A549 (cell line): Measurements from ENCODE around the gene YPEL4.

ENCODE experiments used
- BHLHE40 ChIP-seq: IDR thresholded peaks from 2 replicates; pipeline ENCODE4 v1.6.1; 2012; ENCODE audit warnings: low read depth, low read length, inconsistent platforms
- CBX8 ChIP-seq: fragments of 200-600 bp; sonication (generic); IDR thresholded peaks from 2 replicates; pipeline ENCODE4 v1.6.1; 2016
- CEBPB ChIP-seq, 2 experiments: fragments of >200 bp in 1 of 2; sonication (Bioruptor Twin) in 1 of 2; formaldehyde crosslinking in 1 of 2; IDR thresholded peaks; 2 replicates each; pipeline ENCODE4 v1.6.1; 2012 to 2016
- EP300 ChIP-seq, 2 experiments: fragments of >200 bp; sonication (Bioruptor Twin); formaldehyde crosslinking; IDR thresholded peaks; 2 replicates in 1 of 2; 3 replicates in 1 of 2; pipeline ENCODE4 v1.6.1; 2016 to 2017
- FOXS1 ChIP-seq: fragments of 250-450 bp; sonication (Bioruptor Pico); IDR thresholded peaks from 2 replicates; pipeline ENCODE4 v1.5.0; 2020; ENCODE audit warnings: mild to moderate bottlenecking, moderate library complexity
- HDAC2 ChIP-seq: fragments of 200-600 bp; sonication (generic); IDR thresholded peaks from 2 replicates; pipeline ENCODE4 v1.6.1; 2016
- JUN ChIP-seq, 2 experiments: fragments of >200 bp; sonication (Bioruptor Twin); formaldehyde crosslinking; IDR thresholded peaks; 2 replicates in 1 of 2; 3 replicates in 1 of 2; pipeline ENCODE4 v1.6.1; 2016 to 2017
- POLR2A ChIP-seq: IDR thresholded peaks from 2 replicates; pipeline ENCODE4 v1.6.1; 2012; ENCODE audit warnings: mild to moderate bottlenecking, low read length
- RCOR1 ChIP-seq: fragments of 150-350 bp; IDR thresholded peaks from 2 replicates; pipeline ENCODE4 v1.6.1; 2014; ENCODE audit warnings: antibody characterized with exemption, low read length, low read depth
- ZSCAN20 ChIP-seq: fragments of 250-450 bp; sonication (Bioruptor Pico); IDR thresholded peaks from 2 replicates; pipeline ENCODE4 v1.8.0; 2022; ENCODE audit warnings: mild to moderate bottlenecking, moderate library complexity
- TF ChIP-seq, protein P1 (sequence below): fragments of >200 bp; sonication (Bioruptor Twin); formaldehyde crosslinking; IDR thresholded peaks from 3 replicates; pipeline ENCODE4 v1.5.1; 2016
- TF ChIP-seq, protein P2 (sequence below): fragments of 150-350 bp; IDR thresholded peaks from 2 replicates; pipeline ENCODE4 v1.6.1; 2014; ENCODE audit warnings: low read depth, mild to moderate bottlenecking, low read length
- TF ChIP-seq, protein P3 (sequence below): IDR thresholded peaks from 2 replicates; pipeline ENCODE4 v1.6.1; 2012

DNA sequence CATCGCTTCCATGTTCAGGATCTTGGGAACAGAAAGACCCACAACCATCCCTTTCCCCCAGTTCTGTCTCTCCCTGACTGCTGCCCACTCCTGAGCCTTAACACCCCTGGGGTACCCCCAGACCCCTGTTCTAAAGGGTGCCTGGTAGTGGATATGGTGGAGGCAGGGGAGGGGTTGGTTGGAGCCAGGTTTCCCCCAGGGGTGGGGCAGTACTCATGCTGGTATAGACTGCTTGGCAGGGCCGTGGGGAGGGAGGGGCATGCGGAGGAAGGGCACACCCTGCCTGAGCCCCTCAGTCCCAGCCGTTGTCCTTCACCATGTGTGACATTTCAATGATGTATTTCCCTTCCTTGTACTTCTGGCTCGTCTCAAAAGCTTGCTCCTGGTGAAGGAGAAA lies 4.0 kb downstream of the YPEL4 start:
- TF ChIP-seq HDAC2 = no peak
- TF ChIP-seq ZSCAN20 (CRISPR knock-in tag) = no peak
- no peak for TF ChIP-seq POLR2A
- TF ChIP-seq, protein P1, sequence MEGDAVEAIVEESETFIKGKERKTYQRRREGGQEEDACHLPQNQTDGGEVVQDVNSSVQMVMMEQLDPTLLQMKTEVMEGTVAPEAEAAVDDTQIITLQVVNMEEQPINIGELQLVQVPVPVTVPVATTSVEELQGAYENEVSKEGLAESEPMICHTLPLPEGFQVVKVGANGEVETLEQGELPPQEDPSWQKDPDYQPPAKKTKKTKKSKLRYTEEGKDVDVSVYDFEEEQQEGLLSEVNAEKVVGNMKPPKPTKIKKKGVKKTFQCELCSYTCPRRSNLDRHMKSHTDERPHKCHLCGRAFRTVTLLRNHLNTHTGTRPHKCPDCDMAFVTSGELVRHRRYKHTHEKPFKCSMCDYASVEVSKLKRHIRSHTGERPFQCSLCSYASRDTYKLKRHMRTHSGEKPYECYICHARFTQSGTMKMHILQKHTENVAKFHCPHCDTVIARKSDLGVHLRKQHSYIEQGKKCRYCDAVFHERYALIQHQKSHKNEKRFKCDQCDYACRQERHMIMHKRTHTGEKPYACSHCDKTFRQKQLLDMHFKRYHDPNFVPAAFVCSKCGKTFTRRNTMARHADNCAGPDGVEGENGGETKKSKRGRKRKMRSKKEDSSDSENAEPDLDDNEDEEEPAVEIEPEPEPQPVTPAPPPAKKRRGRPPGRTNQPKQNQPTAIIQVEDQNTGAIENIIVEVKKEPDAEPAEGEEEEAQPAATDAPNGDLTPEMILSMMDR = no peak
- no peak for TF ChIP-seq CBX8
- TF ChIP-seq RCOR1 = no peak
- TF ChIP-seq EP300 (IDR thresholded peaks at IDR 0.05) = no peak
- TF ChIP-seq JUN (IDR thresholded peaks at IDR 0.05) = no peak
- no peak for TF ChIP-seq BHLHE40
- TF ChIP-seq CEBPB (IDR thresholded peaks at IDR 0.05) = no peak
- TF ChIP-seq, protein P2, sequence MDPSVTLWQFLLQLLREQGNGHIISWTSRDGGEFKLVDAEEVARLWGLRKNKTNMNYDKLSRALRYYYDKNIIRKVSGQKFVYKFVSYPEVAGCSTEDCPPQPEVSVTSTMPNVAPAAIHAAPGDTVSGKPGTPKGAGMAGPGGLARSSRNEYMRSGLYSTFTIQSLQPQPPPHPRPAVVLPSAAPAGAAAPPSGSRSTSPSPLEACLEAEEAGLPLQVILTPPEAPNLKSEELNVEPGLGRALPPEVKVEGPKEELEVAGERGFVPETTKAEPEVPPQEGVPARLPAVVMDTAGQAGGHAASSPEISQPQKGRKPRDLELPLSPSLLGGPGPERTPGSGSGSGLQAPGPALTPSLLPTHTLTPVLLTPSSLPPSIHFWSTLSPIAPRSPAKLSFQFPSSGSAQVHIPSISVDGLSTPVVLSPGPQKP = no peak
- no peak for TF ChIP-seq FOXS1
- TF ChIP-seq, protein P3, sequence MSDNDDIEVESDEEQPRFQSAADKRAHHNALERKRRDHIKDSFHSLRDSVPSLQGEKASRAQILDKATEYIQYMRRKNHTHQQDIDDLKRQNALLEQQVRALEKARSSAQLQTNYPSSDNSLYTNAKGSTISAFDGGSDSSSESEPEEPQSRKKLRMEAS = no peak
